Kidney (tissue), 14 donors: Measurements from ENCODE around the gene DUSP22. TPM values are rescaled to one million over a fixed set of nuclear protein-coding genes. Genes with fewer than 3 reads are reported as not detected.

ENCODE experiments used
- DNase-seq, 5 donors: peaks; one replicate each; pipeline ENCODE4 v3.0.0-alpha.2; 2013 to 2020
- FAIRE-seq: peaks from 2 replicates; lab custom pipeline; 2012; peaks lifted over from hg19 to GRCh38; lab: Jason Lieb, UNC
- H3K27ac ChIP-seq, 2 donors: one replicate each; pipeline ENCODE4 v1.7.0; 2013; ENCODE audit warnings: low read depth in 2 of 2, low read length in 2 of 2, inconsistent platforms in 1 of 2
- H3K27me3 ChIP-seq: one replicate; pipeline ENCODE4 v1.7.1; 2013; ENCODE audit warnings: low read length, inconsistent platforms; ENCODE audit not compliant: control insufficient read depth, insufficient read depth
- H3K36me3 ChIP-seq, 3 donors: one replicate each; pipeline versions ENCODE4 v1.7.0 to v1.7.1; 2013; ENCODE audit warnings: low read length in 3 of 3, control low read depth in 1 of 3, inconsistent platforms in 1 of 3; ENCODE audit not compliant: insufficient read depth in 3 of 3, control insufficient read depth in 2 of 3
- H3K4me1 ChIP-seq, 3 donors: one replicate each; pipeline versions ENCODE4 v1.7.0 to v1.7.1; 2013; ENCODE audit warnings: low read length in 3 of 3, inconsistent platforms in 1 of 3, low read depth in 1 of 3; ENCODE audit not compliant: control insufficient read depth in 2 of 3, insufficient read depth in 2 of 3
- H3K4me3 ChIP-seq, 3 donors: one replicate each; pipeline versions ENCODE4 v1.7.0 to v1.8.1; 2013; ENCODE audit warnings: low read length in 3 of 3, control low read depth in 1 of 3, inconsistent platforms in 1 of 3
- H3K9ac ChIP-seq, 3 donors: one replicate each; pipeline versions ENCODE4 v1.7.0 to v1.7.1; 2013; ENCODE audit warnings: low read length in 3 of 3, control low read depth in 1 of 3, inconsistent platforms in 1 of 3
- H3K9me3 ChIP-seq, 3 donors: one replicate each; pipeline versions ENCODE4 v1.7.0 to v1.7.1; 2013; ENCODE audit warnings: low read length in 3 of 3, control low read depth in 1 of 3, inconsistent platforms in 1 of 3; ENCODE audit not compliant: control insufficient read depth in 2 of 3, insufficient read depth in 1 of 3
- intact Hi-C: fragments of 100-400 bp; cut with DNase I; formaldehyde crosslinking; loops from one replicate; pipeline ENCODE4 v1.11.1; 2022
- polyA plus RNA-seq: library from polyadenylated mRNA; stranded (reverse); fragments of 350-450 nt; fragmentation: Illumina TruSeq; extraction: RNeasy Lipid Tissue Mini Kit (QIAGEN cat#74804); gene quantifications from one replicate; pipeline ENCODE4 v1.2.3, GENCODE V29; 2014; ENCODE audit warnings: low read depth, low replicate concordance; ENCODE audit not compliant: insufficient read depth
- total RNA-seq: library from RNA; stranded (reverse); fragmentation: NEBNext Ultra II Directional; extraction: Animal tissue kit (Norgen Biotek cat#: 25700); gene quantifications from one replicate; pipeline ENCODE4 v1.2.1, GENCODE V29; 2021
- TF ChIP-seq, protein P1 (sequence below): IDR thresholded peaks from 3 replicates; pipeline ENCODE4 v1.5.1; 2012; ENCODE audit warnings: mild to moderate bottlenecking, moderate library complexity, borderline replicate concordance; ENCODE audit not compliant: insufficient read depth; ENCODE audit errors: extremely low read depth
- donor health status: control.
- donor health status: control.
- donor health status: control.
- donor health status: control.
- donor health status: control.
- donor health status: DM: yes; HTN: yes; CAD: no.
- donor health status: Normal renal cell carcinoma (clear cell type).

Gene DUSP22
- total and polyA plus RNA-seq, 2 donors from 2014 or later, result 24.0 to 60.7 TPM

DNA sequence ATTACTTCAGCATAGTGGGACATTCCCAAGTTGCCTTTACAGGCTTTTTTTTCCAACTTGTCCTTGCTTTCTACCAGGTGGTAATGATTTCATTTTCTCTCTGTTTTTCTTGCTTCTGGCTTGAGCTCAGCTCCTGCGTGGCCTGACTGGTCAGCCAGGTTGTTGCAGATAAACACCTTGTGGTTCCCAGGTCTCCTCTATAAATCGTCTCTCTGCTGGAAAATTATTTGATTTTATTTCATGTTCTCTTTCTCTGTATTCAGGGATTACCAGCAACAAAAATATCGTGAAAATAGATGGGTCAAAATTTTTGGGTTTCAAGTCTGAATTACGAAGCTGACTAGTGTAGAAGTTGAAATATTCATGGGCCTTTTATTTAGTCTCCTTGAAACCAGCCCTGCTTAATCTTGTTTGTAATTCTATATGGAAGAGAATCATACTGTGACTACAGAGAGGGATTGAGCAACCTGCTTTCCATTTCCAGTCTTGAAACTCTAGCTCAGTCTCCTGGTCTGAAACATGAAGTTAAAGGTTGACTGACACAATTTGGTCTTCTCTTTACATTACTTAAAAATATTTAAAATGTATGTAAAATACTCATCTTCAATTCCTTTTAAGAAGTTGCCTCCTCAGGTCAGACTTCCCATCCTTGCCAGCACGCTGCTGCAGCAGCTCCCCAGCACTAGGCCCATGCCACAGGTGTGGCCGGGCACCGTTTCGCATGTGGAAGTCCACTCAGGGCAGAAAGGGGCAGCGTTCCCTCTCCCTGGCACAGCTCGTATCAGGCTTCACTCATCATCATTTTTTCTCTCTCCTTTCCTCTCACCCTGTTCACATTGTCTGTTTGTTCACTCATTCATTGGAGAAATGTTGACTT lies 7.1 kb downstream of the DUSP22 start:
- DNase-seq, result no peak
- H3K9me3 ChIP-seq, result no peaks in the 10 kb centered on the region
- H3K9ac ChIP-seq, result no peak overlapping the region
- TF ChIP-seq, protein P1, sequence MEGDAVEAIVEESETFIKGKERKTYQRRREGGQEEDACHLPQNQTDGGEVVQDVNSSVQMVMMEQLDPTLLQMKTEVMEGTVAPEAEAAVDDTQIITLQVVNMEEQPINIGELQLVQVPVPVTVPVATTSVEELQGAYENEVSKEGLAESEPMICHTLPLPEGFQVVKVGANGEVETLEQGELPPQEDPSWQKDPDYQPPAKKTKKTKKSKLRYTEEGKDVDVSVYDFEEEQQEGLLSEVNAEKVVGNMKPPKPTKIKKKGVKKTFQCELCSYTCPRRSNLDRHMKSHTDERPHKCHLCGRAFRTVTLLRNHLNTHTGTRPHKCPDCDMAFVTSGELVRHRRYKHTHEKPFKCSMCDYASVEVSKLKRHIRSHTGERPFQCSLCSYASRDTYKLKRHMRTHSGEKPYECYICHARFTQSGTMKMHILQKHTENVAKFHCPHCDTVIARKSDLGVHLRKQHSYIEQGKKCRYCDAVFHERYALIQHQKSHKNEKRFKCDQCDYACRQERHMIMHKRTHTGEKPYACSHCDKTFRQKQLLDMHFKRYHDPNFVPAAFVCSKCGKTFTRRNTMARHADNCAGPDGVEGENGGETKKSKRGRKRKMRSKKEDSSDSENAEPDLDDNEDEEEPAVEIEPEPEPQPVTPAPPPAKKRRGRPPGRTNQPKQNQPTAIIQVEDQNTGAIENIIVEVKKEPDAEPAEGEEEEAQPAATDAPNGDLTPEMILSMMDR, result no peak
- no peak for FAIRE-seq
- intact Hi-C loops, result no loop called here
- H3K27ac ChIP-seq, result no peak overlapping the region
- no peaks in the 10 kb centered on the region for H3K27me3 ChIP-seq
- no peak overlapping the region for H3K4me3 ChIP-seq
- peaks cover 0 to 7% (median 4%) of the 10 kb centered on the region in 3 donors for H3K4me1 ChIP-seq
- H3K36me3 ChIP-seq, result no peaks in the 10 kb centered on the region

DNA sequence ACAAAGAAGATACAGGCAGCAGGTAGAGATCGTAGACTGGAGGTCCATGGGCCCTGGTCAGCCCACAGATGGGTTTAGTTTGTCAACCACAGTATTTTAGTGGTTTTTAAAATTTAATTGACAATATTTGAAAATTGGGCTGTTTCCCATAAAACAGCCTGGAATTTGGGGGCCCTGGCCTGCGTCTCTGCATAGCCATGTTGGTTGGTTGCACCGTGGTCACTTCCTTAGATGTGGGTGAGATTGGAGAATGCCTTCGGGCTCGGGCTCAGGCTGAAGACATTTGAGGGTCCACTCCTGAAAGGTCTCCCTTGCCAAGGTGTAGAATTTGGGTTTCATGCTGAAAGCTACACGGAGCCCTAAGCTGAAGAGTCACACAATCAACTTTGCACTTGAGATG lies 7.7 kb downstream of the DUSP22 start:
- Histone ChIP-seq H3K4me1 (peaks cover 0 to 11% (median 4%) of the 10 kb centered on the region in 3 donors), H3K9me3 (no peaks in the 10 kb centered on the region), H3K27ac (no peak overlapping the region), H3K9ac (no peak overlapping the region), H3K36me3 (no peaks in the 10 kb centered on the region), H3K4me3 (no peak overlapping the region), H3K27me3 (no peaks in the 10 kb centered on the region)
- TF ChIP-seq, protein P1, result no peak
- FAIRE-seq, result no peak
- DNase-seq, result no peak
- intact Hi-C loops, result no loop called here

DNA sequence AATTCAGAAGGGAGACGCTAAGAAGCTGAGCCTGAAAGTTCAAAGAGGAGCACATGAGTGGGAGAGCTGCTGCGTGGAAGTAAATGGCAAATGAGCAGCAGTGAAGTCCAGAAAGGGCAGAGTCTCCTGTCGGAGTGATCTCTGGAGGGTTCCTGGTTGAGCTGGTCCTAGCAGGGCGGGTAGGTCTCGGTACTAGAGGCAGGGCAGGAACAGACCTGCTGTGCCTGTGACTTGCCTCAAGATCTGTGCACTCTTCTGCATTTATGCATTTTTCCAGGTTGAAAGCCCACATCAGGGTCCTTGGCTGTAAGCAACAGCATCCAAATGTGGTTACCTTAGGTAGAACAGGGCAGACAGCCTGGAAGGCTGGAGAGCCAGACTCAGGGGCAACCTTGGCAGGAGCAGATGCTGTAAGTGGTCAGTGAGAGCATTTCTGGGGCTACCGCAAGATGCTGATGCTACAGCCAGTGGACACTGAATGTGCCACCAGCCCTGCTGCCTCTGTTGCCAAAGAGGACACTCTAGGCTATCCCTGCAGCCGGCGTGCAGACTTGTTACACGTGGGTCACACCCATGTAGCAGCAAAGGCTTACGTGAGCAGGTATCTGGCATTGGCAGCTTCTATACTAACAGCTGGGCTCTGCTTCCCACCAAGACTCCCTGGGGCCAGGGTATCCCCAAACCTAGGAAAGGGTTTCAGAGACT lies 8.4 kb downstream of the DUSP22 start:
- FAIRE-seq, result no peak
- peaks cover 0 to 17% (median 7%) of the 10 kb centered on the region in 3 donors for H3K4me1 ChIP-seq
- no peaks in the 10 kb centered on the region for H3K27me3 ChIP-seq
- H3K27ac ChIP-seq, result no peak overlapping the region
- TF ChIP-seq, protein P1, result no peak
- H3K9me3 ChIP-seq, result no peaks in the 10 kb centered on the region
- no peaks in the 10 kb centered on the region for H3K36me3 ChIP-seq
- DNase-seq, result no peak
- no peak overlapping the region for H3K4me3 ChIP-seq
- intact Hi-C loops, result no loop called here
- no peak overlapping the region for H3K9ac ChIP-seq
